Stimulated activated CD4-positive, alpha-beta T cell treated with anti-CD3 and anti-CD28 coated beads, Interleukin-1b, Interleukin-23, amount 100 ng/mL, for 4 hours (primary cell): ENCODE measurements around the gene ZNRF3.
"Not testable (repeated sequence)": the region's sequence is repeated elsewhere in the genome, so short reads cannot be mapped to it uniquely, and the experiment has no call there.

Experiments used
- DNase-seq, 2 donors: peaks; one replicate each; pipeline ENCODE4 v3.0.0-alpha.2; 2020; ENCODE audit warnings: low read depth in 2 of 2

Gene ZNRF3

DNA sequence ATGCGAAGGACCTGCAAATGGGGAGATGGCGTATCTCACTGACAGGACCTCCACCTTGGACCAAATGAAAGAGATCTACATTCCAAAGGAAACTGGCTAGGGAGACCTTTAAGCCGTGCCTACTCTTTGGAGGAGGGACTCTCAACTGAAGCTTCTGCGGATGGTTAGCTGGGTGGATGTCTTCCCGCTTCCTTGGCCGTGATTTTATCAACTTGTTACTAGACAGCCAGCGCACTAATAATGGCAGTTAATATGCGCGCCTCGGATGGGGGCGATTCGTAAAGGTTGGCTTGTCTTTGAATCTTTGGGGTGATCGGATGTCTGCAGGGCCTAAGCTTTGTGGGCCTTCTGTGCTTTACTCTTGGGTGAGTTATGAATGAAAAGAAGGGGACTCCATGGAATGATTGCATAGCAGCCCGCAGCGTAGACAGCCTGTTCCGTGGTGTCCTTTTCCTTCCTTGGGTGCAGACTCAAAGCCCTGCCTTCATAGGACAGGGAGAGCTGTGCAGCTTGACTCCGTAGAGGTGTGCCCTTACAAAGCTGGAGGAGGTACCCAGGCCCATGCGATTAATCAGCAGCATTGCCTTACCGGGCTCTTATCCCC is 1.5 kb downstream of the ZNRF3 start:
- no peak for DNase-seq

DNA sequence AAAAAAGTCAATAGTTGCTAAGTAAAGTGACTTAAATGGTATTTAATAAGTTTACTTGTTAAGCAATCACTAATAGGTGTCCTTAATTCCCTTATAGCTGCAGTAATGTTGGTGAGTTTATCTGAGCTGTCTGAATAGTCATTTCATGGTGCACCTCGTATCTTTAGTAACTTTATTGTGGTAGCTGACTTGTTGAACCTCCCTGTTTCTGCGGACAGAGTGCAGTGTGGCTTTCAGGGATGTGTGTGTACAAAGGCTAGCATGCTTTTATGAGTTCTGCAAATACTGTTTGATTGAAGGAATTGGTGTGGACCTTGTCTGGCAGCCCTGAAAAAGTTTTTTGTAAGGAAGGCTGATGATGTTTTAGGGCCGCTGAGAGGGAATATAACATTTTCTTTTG is 2.6 kb downstream of the ZNRF3 start:
- DNase-seq = no peak

DNA sequence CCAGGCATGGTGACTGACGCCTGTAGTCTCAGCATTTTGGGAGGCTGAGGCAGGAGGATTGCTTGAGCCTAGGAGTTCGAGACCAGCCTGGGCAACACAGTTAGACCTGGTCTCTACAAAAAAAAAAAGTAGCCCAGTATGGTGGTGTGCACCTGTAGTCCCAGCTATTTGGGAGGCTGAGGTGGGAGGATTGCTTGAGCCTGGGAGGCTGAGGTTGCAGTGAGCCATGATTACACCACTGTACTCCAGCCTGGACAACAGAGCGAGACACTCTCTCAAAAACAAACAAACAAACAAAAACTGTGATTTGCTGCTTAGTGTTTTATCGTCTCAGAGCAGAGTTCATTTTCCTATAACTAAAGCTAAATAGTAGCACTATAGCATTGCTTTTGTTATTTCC is 3.3 kb downstream of the ZNRF3 start:
- DNase-seq = not testable (repeated sequence)

DNA sequence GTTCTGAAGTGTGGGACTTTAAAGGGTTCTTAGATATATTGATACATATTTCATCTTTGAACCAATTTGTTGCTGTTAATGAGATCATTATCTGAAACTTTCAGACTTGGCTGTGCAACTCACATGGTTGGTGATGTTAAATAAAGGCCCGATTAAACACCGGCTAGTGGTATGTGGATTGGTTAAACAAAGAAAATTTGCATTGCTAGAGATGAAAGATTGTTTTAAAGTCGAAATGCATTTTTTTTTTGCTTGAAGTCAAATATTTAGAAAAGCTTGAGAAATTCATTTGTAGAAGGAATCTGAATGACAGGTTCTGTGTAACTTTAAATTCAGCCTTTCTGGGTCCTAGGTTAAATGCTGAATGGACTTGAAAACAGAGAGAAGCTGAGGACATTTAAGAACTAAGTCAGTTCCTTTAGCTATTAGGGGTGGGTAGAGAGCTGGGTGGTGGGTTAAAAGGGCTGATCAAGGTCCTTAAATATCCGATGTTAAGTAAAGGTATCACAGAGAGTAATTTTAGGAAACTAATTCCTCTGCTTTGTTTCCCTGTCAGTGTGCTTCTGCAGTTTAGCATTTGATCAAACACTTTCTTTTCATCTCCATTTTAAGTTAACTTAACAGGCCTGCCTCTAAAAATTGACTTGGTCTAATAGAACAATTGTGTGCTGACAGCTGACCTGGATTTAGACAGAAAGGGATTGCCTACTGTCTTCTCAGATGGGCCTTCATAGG is 4.5 kb downstream of the ZNRF3 start:
- DNase-seq = no peak

DNA sequence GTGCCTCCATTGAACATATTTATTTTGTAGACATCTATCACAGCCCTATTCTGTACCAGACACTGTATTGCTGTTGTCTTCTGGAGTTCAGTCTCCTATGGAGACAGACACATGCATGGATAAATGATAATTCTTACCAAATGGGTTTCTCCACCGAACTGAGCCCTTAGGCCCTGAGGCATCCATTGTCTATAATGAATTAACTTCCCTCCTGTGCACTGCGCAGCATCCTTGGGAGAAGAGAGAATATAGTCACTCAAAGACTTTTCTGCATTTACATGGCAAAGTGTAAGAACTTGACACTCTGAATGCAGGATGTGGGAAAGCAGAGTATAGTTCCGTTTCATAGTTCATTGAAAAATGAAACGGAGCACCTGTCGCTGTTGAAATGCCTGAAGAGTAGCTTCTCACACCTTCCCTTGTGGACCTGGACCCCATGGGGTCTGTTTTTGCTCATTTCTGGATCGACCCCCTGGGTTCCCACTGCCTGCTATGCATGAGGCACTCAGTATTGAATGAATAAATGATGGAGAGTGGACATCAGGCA is 6.2 kb downstream of the ZNRF3 start:
- no peak for DNase-seq

- DNase-seq = no peak
Measured at GRCh38 chr22:28891156-28891733, 7.9 kb downstream of the ZNRF3 start.

- DNase-seq = no peak
Measured at GRCh38 chr22:28892175-28892731, 8.9 kb downstream of the ZNRF3 start.

DNA sequence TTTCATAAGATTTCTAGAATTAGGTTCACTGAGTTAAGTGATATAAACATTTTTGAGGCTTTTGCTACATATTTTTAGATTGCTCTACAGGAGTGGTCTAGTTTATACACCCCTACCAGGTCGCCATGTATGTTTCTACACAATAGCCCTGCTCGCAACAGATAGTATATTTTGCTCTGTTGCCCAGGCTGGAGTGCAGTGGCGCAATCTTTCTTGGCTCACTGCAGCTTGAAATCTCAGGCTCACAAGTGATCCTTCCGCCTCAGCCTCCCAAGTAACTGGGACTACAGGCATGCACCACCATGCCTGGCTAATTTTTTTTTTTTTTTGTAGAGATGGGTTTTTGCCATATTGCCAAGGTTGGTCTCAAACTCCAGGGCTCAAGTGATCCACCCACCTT is 10.4 kb downstream of the ZNRF3 start:
- no peak for DNase-seq

DNA sequence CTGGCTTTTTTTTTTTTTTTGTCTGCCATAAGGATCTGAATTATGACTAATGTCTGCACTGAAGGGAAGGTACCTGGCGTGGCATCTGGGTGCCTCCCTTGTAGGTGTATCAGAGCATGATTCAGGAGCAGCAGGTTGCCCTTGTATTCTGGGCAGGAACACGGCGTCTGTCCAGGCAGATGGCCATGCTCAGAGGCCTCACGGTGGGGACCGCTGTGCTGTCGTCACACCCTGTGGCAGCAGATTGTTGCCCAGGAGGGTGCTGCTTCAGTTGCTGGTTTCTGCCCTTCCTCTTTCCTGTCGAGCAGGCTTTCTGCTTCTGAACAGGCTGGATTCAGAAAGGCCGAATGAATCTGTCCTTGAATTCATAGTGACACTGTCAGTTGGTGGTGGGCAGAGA is 11.0 kb downstream of the ZNRF3 start:
- DNase-seq = no peak

DNA sequence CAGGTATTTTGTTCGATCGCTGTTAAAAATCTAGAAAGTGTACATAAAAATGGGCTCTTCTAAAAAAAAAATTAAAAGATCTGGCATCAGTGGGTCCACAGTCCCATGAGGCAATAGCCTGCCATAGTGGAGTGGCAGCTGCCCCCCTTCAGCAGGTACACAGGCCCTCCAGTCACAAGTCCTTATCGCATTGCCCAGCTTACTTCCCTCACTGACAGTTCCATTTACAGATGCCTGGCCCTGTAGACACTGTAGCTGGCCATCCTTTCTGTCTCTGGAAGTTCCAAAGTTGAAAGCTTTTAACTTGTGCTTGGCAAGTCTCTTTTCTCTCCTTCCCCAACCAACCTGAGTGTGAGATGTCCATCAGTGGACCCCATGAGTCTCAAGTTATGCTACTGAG is 11.4 kb downstream of the ZNRF3 start:
- no peak for DNase-seq

DNA sequence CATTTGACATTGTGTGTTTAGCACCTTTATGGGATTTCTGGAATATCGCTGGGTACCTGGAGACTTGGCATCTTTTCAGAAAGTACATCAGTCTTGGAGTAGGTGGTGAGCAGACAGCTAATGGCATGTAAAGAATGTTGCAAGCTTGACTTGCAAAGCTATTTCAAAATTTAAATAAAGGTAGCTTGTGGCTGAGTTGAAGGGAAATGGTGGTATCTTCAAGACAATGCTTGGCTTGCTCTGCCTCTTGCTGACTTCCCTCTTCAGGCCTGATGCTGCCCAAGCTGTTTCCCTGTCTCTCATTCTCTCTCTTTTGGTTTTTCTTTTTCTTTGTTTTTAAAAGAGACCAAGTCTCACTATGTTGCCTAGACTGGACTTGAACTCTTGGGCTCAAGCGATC is 13.2 kb downstream of the ZNRF3 start:
- DNase-seq = no peak

GRCh38 chr22:28898233-28898629 is 14.9 kb downstream of the ZNRF3 start:
- DNase-seq = no peak

GRCh38 chr22:28899199-28899853 is 16.0 kb downstream of the ZNRF3 start:
- no peak for DNase-seq

DNA sequence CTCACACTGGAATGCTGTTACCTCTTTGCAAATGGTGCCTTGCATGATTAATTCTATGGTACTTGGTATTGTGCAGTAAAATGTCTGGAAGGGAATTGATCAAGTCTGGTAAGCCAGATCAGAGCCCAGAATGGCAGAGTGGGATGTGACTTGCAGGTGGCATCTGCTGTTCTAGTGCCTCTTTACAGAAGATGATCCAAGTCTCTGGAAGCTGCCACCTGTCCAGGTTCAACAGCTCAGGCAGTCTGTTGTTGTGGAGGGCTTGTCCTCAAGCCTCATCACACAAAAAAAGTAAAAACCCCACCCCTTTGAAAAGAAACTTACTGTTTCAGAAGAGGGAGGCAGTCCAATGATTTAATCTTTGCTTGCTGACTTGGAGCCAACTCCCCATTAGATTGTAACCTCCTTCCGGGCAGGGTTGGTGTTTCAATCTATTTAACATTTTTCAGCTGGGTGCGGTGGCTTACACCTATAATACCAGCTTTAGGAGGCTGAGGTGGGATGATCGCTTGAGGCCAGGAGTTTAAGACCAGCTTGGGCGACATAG is 17.1 kb downstream of the ZNRF3 start:
- no peak for DNase-seq

- no peak for DNase-seq
Measured at GRCh38 chr22:28902490-28902889, 19.1 kb downstream of the ZNRF3 start.

GRCh38 chr22:28903080-28903479 is 19.7 kb downstream of the ZNRF3 start:
- DNase-seq = no peak

- DNase-seq = no peak
Measured at GRCh38 chr22:28903729-28904128, 20.4 kb downstream of the ZNRF3 start.

- DNase-seq = no peak
Measured at GRCh38 chr22:28904211-28904896, 21.0 kb downstream of the ZNRF3 start.

DNA sequence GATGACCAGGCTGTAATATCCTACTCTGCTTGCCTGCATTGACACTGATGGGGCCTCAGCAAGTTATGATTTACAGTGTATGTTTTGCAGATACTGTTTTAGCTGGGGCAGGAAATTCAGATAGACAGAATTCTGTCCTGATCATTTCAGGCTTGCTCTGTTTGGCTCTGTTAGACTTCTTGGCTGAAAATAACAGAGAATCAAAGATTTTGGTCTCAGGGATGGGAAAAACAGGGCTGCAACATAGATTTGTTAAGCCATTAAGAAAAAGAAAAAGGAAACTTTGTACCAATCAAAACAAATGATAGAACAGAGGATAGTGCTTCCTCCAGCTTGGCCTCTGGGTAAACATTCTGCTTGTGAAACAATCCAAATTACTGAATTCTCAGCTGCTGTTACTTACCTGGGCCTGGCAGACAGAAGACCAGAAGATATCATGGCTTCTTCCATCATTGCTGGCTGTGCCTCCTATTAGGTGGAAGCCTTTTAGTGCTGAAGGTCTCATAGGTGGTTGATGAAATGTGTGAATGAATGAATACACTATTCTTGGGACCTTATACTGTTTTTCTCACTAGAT is 22.0 kb downstream of the ZNRF3 start:
- no peak for DNase-seq

DNA sequence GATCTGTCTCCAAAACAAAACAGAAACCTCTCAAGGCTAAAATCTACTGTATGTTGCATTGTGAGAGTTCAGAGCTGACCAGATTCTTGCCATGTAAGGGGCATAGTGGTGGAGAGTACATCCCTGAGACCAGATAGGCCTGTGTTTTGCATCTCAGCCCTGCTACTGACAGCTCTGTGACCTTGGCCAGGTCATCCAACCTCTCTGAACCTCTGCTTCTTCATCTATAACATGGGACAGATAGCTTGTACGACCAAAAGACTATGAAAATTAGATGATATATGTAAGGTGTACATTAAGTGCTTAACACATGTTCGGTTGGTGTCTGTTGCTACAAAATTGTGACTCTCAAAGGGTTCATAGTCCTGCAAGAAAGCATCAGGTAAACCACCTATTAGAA is 22.9 kb downstream of the ZNRF3 start:
- DNase-seq = no peak
